Stimulated activated naive CD8-positive, alpha-beta T cell treated with anti-CD3 and anti-CD28 coated beads, Interleukin-15, Interleukin-2, amounts not matched to agents 100 ng/mL and 50 ng/mL, for 24 hours (primary cell): Measurements from ENCODE around the gene ZIM2.

Experiments
- H3K27ac Mint-ChIP-seq: one replicate; pipeline ENCODE4 v1.8.0; 2021; ENCODE audit warnings: mild to moderate bottlenecking, mixed read lengths
- H3K27me3 Mint-ChIP-seq: one replicate; pipeline ENCODE4 v1.8.0; 2021; ENCODE audit warnings: mixed read lengths
- H3K36me3 Mint-ChIP-seq: one replicate; pipeline ENCODE4 v1.8.0; 2021; ENCODE audit warnings: low read depth, mixed read lengths
- H3K4me1 Mint-ChIP-seq: one replicate; pipeline ENCODE4 v1.8.0; 2021; ENCODE audit warnings: low read depth, mixed read lengths
- H3K4me3 Mint-ChIP-seq: one replicate; pipeline ENCODE4 v1.8.0; 2021; ENCODE audit warnings: mild to moderate bottlenecking, mixed read lengths
- H3K9me3 Mint-ChIP-seq: one replicate; pipeline ENCODE4 v1.8.0; 2021; ENCODE audit warnings: mixed read lengths

The ZIM2 gene

DNA sequence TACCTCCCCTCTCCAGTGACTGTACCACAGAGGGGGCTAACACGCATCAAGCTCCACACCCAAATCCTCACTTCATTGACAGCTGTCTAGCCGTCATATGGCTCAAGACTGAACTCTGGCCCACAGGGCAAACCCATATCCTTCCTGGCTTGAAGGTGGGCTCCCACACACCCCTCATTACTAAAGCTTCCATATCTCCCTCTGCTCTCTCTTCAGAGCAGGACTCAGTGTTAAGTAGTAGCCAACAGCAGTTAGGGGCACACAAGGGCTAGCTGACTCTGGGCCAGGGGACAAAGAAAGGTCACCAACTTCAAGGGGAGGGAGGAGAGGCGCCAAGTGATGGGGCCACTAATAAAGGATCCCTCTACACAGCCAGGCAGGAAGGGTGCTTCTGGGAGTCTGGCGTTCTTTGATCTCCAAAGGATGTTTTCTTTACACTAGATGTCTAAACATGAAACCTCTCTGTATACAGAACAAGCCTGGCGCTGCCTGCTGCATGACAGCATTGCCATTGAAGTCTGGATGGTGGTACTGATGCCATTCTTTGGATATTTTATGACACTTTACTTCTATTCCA is 8.1 kb downstream of the ZIM2 start:
- Mint-ChIP-seq H3K4me1 (no peaks in the 10 kb centered on the region), H3K4me3 (no peak overlapping the region), H3K36me3 (no peaks in the 10 kb centered on the region), H3K27ac (no peak overlapping the region), H3K27me3 (peaks cover 4% of the 10 kb centered on the region), H3K9me3 (peaks cover 24% of the 10 kb centered on the region)

DNA sequence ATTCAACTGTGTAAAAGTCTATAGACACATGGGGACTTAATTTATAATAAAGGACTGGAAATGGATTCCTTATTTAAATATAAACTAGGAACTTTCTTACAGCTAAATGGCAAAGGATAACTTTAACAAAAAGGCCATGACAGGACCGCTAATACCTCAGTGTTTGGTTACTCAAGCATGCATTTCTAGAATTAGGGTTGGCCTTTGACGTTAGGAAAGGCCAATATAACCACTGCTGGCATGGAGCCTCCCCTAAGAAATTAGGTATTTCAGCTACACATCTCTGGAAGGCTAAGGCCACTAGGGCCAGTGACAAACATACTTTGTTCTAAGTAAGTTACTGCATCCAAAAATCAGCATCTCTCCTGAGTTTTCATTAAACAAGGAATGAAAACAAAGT is 9.3 kb downstream of the ZIM2 start:
- no peak overlapping the region for H3K4me3 Mint-ChIP-seq
- H3K27me3 Mint-ChIP-seq, result no peaks in the 10 kb centered on the region
- H3K4me1 Mint-ChIP-seq, result no peaks in the 10 kb centered on the region
- H3K27ac Mint-ChIP-seq, result no peak overlapping the region
- H3K9me3 Mint-ChIP-seq, result peaks cover 24% of the 10 kb centered on the region
- H3K36me3 Mint-ChIP-seq, result no peaks in the 10 kb centered on the region

DNA sequence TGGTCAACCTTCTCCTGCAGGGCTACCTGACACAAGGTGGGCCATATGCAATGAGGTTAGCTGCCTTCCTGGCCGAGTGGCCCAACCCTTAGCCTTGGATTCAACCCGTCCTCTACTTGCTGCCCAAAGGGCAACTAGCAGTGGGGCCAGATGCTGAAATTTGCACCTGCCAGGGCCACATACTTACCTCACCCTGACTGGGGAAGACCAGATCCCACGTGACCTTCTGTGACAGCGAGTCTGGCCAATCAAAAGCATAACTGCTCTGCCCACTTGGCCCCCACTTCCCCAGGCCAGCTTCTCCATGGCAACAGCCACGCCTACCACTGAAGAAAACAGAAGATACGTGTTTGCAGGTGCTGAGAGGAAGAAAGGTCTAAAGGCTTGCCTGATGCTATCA is 10.9 kb downstream of the ZIM2 start:
- Mint-ChIP-seq H3K27me3 (no peaks in the 10 kb centered on the region), H3K36me3 (no peaks in the 10 kb centered on the region), H3K4me3 (no peak overlapping the region), H3K4me1 (no peaks in the 10 kb centered on the region), H3K9me3 (peaks cover 18% of the 10 kb centered on the region), H3K27ac (no peak overlapping the region)

DNA sequence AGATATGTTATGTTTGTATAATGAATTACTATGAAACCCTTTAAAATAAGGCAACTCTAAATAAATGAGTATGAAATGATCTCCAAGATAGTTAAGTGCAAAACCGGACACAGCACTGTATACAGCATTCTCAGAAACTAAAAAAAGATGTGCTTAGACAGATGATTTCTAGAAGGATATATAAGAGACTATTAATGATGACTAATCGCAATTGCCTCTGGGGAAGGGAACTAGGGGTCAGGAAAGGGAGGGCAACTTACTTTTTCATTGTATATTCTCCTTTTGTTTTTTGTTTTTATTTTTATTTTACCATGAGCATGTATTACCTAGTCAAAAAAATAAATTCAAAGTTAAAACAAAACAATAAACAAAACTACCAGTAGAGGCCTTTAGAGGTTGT is 12.8 kb downstream of the ZIM2 start:
- Mint-ChIP-seq H3K4me3 (no peak overlapping the region), H3K36me3 (no peaks in the 10 kb centered on the region), H3K27ac (no peak overlapping the region), H3K27me3 (no peaks in the 10 kb centered on the region), H3K4me1 (no peaks in the 10 kb centered on the region), H3K9me3 (peaks cover 18% of the 10 kb centered on the region)

DNA sequence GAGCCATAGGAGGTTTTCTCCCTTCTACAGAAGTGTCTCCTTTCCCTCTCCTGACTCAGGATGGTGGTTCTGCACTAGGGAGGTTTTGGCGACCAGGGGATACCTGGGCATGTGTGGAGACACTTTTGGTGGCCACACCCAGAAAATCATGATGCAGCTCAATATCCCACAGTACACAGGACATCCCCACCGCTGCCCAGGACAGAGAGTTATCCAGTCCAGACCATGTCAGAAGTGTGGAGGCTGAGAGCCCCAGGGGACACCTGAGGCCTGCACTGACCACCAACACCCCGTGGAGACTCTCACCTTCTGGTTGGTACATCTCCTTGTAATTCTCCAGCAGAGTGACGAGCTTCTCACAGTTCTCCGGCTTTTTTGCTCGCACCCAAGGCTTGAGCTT is 16.6 kb downstream of the ZIM2 start:
- H3K27me3 Mint-ChIP-seq, result no peaks in the 10 kb centered on the region
- H3K4me3 Mint-ChIP-seq, result no peak overlapping the region
- no peak overlapping the region for H3K27ac Mint-ChIP-seq
- peaks cover 23% of the 10 kb centered on the region for H3K9me3 Mint-ChIP-seq
- no peaks in the 10 kb centered on the region for H3K36me3 Mint-ChIP-seq
- no peaks in the 10 kb centered on the region for H3K4me1 Mint-ChIP-seq

DNA sequence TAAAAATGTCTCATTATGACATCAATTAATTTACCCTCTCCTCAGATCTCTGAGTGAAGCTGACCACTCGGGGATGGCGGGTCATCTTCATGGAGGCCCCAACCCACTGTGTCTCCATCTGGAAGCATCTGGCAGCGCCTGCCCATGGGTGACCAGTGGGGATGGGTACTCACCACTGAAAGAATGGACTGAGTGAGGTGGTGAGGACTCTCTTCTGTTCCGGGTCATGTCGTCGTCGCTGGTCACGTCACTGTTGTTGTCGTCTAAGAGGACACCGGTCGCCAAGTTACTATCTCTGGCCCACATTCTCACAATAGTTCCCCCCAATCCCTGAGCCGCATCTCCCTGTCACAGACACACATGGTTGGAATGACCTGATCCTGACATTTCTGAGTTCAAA is 17.1 kb downstream of the ZIM2 start:
- Mint-ChIP-seq H3K27me3 (no peaks in the 10 kb centered on the region), H3K9me3 (peaks cover 23% of the 10 kb centered on the region), H3K36me3 (no peaks in the 10 kb centered on the region), H3K4me1 (no peaks in the 10 kb centered on the region), H3K4me3 (no peak overlapping the region), H3K27ac (no peak overlapping the region)

DNA sequence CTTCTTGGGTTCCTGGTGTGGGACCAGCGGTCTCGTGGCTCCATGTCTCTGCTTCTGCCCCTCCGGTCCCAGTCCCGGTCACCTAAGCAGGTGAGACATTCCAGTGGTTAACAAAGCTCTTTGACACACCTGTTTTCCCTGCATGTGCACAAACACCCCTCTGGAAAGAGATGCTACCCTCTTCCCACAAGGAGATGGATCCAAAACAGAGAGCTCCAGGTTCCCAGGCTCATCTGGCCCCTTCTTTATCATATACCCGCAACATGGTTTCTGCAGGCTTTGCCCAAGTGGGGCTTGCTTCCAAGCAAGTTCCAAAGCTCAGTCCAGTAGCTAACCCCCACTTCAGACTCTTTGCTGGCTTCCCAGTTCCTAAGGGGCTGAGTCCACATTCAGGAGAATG is 17.8 kb downstream of the ZIM2 start:
- H3K27ac Mint-ChIP-seq, result no peak overlapping the region
- H3K4me3 Mint-ChIP-seq, result no peak overlapping the region
- H3K27me3 Mint-ChIP-seq, result no peaks in the 10 kb centered on the region
- no peaks in the 10 kb centered on the region for H3K36me3 Mint-ChIP-seq
- no peaks in the 10 kb centered on the region for H3K4me1 Mint-ChIP-seq
- H3K9me3 Mint-ChIP-seq, result peaks cover 28% of the 10 kb centered on the region

DNA sequence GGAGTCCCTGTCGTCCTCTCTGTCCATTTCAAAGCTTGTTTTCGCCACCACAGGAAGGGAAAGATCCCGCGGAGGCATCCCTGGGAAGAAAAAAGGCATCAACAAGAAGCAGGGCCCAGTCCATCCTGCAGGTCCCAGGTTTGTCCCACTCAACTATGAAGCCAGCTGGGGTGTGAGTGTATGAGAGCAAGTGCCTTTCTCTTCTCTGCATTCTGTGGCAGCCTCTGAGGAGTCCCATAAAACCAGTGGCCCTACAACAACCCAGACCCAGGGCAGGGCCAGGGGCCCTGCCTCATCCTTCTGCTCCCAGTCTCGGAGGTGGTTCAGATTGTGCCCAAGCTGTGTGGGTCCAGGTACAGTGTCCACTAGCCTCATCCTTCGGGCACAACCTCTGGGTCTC is 18.9 kb downstream of the ZIM2 start:
- H3K27me3 Mint-ChIP-seq, result no peaks in the 10 kb centered on the region
- H3K4me3 Mint-ChIP-seq, result no peak overlapping the region
- no peak overlapping the region for H3K27ac Mint-ChIP-seq
- peaks cover 34% of the 10 kb centered on the region for H3K9me3 Mint-ChIP-seq
- no peaks in the 10 kb centered on the region for H3K36me3 Mint-ChIP-seq
- H3K4me1 Mint-ChIP-seq, result no peaks in the 10 kb centered on the region

DNA sequence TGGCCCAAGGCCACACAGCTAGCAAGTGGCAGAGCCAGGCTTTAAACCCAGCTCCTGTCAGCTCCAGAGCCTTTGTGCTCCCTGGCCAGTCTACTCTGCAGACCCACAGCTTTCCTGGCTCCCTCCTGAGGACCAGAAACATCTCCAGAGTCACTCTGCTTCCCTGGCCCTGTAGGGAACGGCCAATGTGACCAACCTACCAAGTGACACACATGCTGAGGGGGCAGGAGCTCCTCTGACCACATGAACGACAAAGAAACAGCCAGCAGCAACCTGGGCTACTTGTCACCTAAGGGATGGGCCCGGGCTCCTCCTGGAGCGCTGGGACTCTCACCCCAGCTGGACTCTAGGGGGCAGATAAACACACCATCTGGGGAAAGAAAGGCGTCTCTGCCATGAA is 19.3 kb downstream of the ZIM2 start:
- Mint-ChIP-seq H3K27ac (no peak overlapping the region), H3K27me3 (no peaks in the 10 kb centered on the region), H3K9me3 (peaks cover 32% of the 10 kb centered on the region), H3K4me3 (no peak overlapping the region), H3K4me1 (no peaks in the 10 kb centered on the region), H3K36me3 (no peaks in the 10 kb centered on the region)

DNA sequence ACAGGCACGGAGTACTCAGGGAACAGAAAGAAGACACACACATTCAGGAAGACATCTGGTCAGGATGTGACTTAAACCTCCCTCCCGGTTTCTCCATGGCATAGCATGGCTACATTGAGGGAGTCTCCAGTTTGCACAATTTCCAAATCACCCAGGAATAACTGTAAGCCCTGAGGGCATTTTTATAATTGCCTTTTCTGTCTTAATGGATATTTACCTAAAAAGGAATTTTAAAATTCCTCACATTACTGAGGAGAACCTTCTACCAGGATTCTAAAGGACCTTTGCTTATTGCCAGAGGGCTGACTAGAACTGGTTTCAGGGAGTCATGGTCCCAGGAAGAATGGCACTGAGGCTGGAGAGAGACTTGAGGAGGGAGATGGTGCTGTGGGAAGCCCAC is 21.4 kb downstream of the ZIM2 start:
- Mint-ChIP-seq H3K4me3 (no peak overlapping the region), H3K4me1 (no peaks in the 10 kb centered on the region), H3K36me3 (no peaks in the 10 kb centered on the region), H3K27me3 (no peaks in the 10 kb centered on the region), H3K9me3 (peaks cover 42% of the 10 kb centered on the region), H3K27ac (no peak overlapping the region)

DNA sequence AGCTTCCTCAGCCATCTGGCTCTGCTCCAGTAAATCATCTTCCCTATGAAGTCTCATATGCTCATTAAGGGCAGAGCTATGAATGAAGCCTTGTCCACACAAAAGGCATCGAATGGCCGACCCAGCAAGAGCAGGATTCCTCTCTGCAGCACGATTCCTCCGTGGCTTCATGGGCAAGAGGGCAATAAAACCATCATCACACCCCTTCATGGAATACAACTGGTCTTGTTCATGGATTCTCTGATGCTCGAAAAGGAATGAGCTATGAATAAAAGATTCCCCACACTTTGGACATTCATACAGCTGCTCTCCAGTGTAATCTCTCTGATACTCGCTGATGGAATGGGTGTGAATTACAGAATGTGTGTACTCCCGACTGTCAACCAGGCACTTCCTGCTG is 25.9 kb downstream of the ZIM2 start:
- Mint-ChIP-seq H3K27ac (no peak overlapping the region), H3K36me3 (no peaks in the 10 kb centered on the region), H3K4me1 (no peaks in the 10 kb centered on the region), H3K27me3 (no peaks in the 10 kb centered on the region), H3K4me3 (no peak overlapping the region), H3K9me3 (peaks cover 40% of the 10 kb centered on the region)

DNA sequence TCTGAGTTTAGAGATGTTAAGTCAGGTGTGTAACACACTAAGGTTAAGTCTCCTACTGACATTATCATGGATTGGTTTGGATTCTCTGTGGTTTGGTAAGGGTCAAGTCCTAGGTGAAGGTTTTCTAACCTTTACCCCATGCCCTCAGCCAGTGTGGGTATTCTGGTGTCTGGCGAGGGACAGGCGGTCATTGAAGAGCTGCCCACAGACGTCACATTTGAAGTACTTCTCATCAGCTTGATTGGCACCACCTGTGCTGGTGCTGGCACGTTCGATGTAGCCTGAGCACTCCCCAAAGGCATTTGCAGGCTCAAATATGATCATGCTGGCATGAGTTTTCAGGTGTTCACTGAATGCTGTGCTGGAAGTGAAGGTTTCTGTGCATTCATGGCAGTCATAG is 27.0 kb downstream of the ZIM2 start:
- no peaks in the 10 kb centered on the region for H3K4me1 Mint-ChIP-seq
- peaks cover 41% of the 10 kb centered on the region for H3K9me3 Mint-ChIP-seq
- H3K4me3 Mint-ChIP-seq, result no peak overlapping the region
- H3K36me3 Mint-ChIP-seq, result no peaks in the 10 kb centered on the region
- H3K27me3 Mint-ChIP-seq, result no peaks in the 10 kb centered on the region
- no peak overlapping the region for H3K27ac Mint-ChIP-seq

DNA sequence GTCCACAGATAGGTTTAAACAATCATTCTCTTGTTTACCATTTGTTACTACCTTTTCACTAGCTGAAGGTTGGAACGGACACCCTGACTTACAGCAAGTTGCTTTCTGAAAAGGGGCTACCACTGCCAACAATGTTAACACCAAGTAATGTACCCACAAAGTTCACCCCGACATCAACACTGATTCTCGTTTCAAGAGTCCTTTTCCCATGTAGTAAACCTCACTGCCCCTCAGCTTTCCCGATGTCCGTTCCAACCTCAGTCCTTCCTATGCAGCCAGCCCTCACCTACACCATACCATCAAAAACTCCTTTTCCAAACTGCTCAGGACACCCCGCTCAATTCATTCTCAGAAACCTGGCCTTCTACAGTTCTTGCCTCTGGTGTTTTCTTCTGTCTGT is 29.0 kb downstream of the ZIM2 start:
- Mint-ChIP-seq H3K36me3 (no peaks in the 10 kb centered on the region), H3K9me3 (peaks cover 39% of the 10 kb centered on the region), H3K27me3 (no peaks in the 10 kb centered on the region), H3K27ac (no peak overlapping the region), H3K4me3 (no peak overlapping the region), H3K4me1 (no peaks in the 10 kb centered on the region)

DNA sequence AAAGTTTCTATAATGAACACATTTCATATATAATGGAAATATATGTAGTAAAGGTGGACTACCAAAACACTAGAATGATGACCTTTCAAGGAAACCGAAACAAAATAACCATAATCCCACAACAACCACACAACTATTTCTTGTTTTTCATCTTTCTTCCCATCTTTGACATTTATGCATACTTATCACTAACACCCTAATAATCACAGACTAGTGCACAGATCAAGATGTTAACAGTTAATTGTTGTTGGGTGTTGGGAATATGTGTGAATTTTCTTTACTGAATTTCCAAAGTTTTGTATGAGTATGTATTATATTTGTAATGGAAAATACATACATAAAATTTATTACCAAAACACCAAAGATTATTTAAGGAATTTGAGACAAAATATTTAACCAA is 30.3 kb downstream of the ZIM2 start:
- H3K9me3 Mint-ChIP-seq, result peaks cover 47% of the 10 kb centered on the region
- H3K4me1 Mint-ChIP-seq, result no peaks in the 10 kb centered on the region
- H3K4me3 Mint-ChIP-seq, result no peak overlapping the region
- no peaks in the 10 kb centered on the region for H3K27me3 Mint-ChIP-seq
- H3K36me3 Mint-ChIP-seq, result no peaks in the 10 kb centered on the region
- no peak overlapping the region for H3K27ac Mint-ChIP-seq

DNA sequence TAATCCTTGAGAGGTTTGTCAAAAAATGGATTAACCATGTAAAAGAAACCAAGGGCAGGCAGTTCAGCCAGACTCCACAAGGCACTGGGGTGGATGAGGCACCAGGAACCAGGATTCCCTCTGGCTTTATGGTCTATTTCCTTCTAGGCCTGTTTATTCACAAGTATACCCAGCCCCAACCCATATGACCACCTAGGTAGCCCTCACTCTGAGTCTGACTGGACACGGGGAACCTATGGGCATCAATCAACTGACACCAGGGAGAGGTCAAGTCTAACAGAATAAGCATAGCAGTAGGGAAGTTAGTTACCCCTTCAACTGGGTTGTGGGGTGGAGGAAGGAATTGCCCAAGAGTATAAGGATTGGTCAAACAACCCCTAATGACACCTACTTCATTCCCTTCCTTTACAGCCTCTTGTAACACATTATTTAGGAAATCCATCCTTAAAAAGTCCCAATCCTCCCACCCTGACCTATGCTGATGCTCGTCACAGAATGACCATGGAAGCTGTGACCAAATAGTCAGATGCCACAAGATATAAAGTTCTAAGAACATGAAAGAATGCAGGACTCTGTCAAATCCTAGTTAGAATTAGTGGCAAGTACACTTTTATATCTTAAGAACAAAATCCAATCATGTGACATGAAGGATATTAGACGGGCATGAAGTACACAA is 31.7 kb downstream of the ZIM2 start:
- Mint-ChIP-seq H3K36me3 (no peaks in the 10 kb centered on the region), H3K27ac (no peak overlapping the region), H3K4me1 (no peaks in the 10 kb centered on the region), H3K27me3 (no peaks in the 10 kb centered on the region), H3K4me3 (no peak overlapping the region), H3K9me3 (peaks cover 41% of the 10 kb centered on the region)

DNA sequence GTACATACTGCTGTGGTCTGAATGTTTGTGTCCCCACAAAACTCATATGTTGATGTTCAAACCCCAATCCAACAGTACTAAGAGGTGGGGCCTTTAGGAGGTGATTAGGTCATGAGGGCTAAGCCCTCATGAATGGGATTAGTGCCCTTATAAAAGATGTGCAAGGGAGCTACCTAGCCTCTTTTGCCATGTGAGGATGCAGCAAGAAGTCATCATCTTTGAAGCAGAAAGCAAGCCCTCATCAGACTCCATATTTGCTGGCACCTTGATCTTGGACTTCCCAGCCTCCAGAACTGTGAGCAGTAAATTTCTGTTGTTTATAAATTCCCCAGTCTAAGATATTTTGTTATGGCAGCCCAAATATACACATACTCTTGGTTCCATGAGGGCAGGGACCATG is 33.9 kb downstream of the ZIM2 start:
- Mint-ChIP-seq H3K9me3 (peaks cover 43% of the 10 kb centered on the region), H3K27ac (no peak overlapping the region), H3K4me1 (no peaks in the 10 kb centered on the region), H3K4me3 (no peak overlapping the region), H3K36me3 (peaks cover under 1% of the 10 kb centered on the region), H3K27me3 (no peaks in the 10 kb centered on the region)
